SIG-M5 treated with dmso at 0.1 percent for 504 hours (cell line): Measurements from ENCODE around the gene MRPS22.

Experiments
- DNase-seq: peaks from one replicate; lab custom pipeline; 2025; ENCODE audit not compliant: unreplicated experiment; lab: John Stamatoyannopoulos, UW

MRPS22 gene

DNA sequence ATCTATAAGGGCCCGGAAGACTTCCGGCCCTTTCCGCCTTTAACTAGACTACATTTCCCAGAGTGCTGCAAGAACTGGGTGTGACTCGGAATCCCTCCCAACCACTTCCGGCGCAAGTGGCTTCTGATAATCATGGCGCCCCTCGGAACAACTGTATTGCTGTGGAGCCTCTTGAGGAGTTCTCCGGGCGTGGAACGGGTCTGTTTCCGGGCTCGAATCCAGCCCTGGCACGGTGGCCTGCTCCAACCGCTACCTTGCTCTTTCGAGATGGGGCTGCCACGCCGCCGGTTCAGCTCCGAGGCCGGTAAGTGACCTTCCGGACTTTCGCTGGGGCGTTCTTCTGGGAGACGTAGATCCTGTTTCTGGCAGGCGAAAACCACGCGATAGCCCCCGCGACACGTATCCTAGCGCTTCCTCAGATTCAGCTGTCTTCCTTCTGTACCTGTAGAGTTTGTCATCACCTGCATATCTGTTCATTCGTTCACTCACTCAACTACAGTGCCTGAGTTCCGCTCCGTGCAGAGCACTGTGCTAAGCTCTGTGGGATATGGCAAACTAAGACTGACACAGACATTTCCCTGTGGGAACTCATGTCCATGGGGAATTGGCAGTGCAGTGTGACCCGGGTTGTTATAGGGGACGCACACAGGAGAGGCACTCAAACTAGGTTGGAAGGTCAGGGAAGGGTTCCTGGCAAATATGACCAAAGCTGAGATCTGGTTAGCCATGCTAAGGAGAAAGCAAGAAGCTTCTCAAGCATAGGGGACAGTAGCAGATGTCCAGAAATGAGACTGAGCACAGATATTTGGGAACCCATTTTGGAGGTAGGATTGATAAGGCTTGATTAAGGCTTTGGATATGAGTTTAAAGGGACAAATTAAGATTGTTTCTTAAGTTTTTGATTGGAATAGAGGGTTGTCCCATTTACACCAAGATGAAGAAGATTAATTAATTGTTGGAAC is at the start of gene MRPS22:
Gene MRPS22 (plus strand): TSS at position 126 of the 962 bp plus-strand sequence. CDS start 7 bp downstream, at position 133.
- peak; percentile 95 for DNase-seq

DNA sequence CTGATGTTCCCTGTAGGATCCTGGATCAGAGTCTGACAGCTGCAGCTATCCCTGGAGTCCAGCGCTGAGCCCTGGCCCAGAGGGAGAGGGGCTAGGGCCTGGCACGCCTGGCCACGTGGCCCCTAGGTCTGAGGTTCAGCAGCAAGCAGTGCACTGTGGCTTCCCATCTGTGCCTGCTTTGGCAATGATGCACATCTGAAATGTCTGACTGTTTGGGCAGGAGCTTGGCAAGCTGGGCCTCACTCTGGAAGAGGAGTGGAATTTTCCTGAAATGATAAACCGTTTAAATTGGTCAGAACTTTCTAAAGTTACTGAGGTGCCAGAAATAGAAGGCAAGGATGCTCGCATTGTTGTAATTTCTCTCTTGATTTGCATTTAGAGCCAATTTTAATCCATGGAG is 48.8 kb upstream of the MRPS22 start:
- DNase-seq: no peak

DNA sequence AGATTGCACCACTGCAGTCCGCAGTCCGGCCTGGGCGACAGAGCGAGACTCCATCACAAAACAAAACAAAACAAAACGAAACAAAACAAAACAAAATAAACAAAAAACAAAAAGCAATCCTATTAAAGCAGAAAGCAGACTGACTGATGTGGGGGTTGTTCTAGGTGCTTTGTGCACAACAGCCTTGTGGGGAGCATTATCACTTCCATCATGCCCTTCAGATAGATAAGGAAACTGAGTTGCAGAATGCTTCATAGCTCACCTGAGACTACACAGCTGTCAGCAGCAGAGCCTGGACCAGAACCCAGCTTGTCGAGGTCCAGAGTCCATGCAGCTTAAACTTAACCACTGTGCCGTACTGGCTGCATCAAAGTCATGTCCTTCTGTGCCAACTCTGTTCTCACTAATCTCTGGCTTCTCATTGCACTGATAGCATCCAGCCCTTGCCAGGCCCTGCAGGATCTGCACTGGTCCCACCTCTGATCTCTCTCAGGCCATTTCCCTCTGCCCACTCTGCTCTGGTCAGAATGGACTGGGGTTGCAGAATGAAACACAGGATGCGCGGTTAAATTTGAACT is 47.6 kb upstream of the MRPS22 start:
- DNase-seq: no peak

DNA sequence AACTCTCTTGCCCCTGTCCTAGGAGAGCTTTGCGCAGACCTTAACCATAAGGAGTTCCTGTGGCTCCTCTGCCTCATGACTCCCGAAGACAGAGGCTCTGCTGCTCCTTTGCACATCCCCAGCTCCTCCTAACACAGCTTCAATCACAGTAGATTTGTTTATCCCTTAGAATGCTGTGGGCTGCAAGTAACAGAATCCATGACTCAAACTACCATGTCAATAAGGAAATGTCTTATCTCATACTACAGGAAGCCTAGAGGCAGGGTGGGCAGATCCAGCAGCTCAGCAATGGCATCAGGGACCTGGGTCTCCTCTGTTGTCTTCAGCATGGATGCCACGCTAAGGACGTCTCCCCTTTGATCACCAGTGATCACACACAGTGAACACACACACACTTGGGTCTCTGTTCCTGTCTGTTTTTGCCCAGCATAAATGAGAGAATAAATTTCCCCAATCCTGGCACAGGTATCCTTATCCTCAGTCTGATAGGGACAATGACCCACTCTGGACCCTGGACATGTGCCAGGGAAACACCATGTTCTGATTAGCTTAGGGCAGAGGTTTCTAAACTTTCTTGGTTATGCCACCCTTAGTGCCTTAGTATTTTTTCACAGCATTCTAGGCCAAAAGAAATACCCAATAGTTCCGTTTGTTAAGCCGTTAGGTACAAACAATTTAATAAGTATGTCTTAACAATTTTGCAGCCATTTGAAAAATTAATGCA is 46.1 kb upstream of the MRPS22 start:
- DNase-seq: no peak

DNA sequence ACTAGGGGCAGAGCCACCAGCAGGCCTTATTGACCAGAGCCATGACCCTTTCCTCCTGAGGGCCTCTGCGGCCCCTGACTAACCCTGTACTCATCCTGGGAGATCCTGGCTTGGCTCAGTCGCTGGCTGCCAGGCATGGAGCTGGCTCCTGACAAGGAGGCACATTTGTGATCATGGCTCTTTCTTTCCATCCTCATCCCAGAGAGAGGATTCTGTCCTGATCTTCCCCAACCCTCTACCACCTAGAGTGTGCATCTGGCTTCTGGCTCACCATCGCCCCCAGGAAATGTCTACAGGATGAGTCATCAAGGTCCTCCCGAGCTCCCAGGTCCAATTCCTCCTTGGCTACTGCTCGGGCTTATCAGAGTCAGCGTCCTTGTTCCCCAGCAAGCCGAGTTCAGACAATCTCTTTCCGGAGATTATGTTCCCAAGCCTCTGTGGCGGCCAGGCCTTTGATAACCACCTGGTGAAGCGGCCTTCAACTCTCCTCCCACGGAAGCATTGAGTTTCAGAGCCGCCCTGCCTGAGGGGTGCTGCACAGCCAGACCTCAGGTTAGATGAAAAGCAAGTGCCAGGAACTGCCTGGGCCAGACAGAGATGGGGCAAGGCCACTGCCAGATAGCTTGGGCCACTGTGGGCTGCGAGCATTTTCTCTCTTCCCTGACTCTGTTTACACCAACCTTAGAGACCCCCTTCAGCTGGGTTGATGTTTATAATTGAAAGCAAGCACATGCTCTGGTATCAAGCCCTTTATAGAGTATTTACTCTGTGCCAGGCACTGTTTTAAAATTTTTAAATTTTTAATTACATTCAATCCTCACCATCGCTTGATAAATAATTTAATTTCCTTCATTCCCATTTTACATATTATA is 44.3 kb upstream of the MRPS22 start:
- DNase-seq: no peak

DNA sequence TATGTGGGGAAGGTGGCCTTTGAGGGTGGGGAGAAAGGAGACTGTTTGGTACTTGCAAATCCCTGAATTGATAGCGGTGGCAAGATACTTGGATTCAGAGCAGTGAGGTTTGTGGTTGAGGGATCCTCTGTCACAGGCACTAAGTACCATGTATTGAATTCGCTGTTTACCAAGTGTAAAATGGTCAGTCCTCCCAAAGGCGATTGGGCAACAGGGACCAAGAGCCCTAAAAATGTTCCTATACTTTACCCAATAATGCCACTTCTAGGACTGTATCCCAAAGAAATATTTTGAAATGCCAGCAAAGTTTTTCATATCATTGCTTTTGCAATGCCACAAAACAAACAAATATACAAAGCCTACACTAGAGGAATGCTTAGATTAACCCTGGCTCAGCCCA is 43.4 kb upstream of the MRPS22 start:
- no peak for DNase-seq

DNA sequence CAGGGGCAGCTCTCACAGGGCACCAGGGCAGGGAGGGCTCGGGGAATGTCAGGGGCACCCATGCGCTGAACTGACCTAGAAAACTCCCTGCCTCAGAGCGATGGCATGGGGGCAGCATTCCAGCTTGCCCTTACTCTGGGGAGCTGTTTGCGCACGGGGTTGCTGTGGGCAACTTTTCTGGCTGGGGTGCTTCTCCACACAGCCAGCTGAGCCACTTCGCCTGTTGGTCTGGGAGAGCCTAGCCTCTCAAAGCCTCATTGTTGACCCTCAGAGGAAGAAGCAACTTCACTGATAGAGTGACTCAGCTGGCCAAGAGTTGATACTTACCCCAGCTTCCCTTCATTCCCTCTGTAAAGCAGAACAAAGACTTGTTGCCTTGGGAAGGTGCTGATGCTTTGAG is 42.6 kb upstream of the MRPS22 start:
- DNase-seq: no peak

DNA sequence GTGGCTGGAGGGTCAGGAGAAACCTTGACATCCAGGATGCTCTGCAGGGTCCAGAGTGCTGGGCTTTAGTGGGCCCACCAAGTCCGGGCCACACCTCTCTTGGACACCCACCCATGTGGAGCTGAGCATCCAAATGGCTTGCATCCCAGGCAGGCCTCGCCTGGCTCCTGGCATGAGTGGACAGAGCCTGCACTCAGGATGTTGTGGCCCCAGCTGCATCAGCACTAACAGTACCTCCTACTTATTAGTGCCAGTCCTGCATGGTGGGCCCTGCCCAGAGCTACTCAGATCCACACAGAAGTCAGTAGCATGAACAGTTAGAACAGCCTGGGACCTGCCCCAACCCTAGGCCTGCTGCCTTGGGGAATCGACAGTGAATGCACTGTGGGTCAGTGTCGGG is 42.2 kb upstream of the MRPS22 start:
- DNase-seq: no peak

DNA sequence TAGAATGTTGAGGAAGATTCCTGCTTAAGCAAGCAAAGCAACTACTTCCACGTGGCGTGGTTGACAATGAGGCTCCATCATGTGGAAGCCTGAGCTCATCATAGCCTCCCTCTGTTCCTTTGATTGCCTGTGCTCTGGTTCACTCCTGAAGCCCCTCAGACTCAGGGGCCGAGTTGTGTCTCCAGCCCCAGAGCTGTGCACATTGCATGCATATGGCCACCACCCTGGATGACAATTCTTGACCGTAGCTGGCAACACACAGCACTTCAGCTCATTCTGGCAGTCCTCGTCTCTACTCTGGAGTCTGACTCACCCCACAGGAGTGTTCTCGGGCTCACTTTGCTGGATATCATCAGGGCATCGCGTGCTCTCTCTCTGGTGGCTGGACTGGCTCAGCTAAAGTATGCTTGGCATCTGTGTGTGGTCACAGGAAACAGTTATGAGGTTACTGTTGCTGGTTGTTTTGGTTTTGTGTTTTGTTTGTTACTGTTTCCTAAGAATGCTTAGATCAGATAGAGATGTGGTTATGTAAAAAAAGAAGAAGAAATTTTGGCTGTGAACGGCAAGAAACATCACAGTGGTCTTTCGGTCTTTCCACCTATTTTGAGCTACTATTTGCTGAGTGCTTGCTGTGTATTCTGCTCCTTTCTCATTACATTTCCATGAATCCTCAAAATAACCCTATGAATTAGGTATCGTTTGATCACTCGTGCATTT is 41.6 kb upstream of the MRPS22 start:
- DNase-seq: peak; percentile 27

DNA sequence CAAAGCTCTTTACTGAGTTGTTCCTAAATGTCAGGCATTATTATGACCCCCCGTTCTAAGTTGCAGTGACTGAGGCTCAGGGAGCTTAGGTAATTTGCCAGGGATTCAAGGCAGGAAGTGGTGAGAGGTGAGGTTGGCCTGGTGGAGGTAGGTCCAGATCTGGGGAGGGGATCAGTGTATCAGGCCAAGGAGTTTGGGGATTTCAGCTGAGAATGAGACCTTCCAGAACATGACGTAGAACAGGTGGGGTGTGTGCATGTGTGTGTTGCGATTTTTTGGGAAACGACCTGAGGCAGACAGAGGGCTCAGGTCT is 41.1 kb upstream of the MRPS22 start:
- no peak for DNase-seq

DNA sequence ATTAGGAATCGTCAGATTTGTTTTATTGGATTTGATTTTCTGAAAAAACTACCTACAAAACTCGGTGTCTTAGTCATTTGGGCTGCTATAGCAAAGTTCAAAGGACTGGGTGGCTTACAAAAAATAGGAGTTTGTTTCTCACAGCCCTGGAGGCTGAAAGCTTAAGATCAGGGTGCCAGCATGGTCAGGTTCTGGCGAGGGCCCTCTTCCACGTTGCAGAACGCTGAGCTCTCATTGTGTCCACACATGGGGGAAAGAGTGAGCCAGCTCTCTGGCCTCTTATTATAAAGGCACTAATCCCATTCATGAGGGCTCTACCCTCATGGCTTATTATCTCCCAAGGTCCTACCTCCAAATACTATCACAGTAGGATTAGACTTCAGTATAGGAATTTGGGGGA is 40.6 kb upstream of the MRPS22 start:
- DNase-seq: no peak

DNA sequence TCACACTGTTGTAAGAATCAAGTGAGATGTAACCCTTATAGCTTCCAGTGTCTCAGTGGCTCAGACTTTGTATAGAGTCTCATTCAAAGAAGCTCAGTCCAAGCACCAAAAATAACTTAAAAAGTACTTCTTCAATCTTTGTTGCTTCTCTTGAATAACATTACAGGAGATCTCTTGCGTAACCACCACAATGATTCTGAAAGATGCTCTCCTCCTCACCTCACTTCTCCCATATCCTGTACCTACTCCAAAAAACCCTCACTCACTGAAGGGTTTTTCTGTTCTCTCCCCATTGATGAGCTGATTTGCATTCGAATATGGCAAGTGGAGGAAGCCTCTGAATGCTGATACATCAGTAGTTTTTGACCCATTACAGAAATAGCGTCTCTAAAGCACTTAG is 39.4 kb upstream of the MRPS22 start:
- no peak for DNase-seq

DNA sequence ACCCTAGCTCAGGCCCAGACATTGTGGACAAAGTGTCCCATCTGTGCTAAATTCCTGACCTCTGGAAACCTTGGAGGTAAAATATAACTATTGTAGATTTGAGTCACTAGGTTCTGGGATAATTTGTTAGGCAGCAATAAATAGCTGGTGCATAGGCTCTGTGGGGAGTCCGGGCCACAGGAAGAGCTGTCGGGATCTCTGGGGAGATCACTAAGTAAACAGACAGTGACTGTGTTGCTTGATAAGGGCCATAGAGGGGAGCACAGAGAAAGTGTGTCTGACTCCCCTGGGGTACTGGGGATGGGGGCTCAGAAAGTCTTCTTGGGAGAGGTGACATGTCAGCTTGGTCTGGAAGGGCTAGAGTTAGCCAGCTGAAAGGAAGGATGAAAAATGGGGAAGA is 37.7 kb upstream of the MRPS22 start:
- no peak for DNase-seq

DNA sequence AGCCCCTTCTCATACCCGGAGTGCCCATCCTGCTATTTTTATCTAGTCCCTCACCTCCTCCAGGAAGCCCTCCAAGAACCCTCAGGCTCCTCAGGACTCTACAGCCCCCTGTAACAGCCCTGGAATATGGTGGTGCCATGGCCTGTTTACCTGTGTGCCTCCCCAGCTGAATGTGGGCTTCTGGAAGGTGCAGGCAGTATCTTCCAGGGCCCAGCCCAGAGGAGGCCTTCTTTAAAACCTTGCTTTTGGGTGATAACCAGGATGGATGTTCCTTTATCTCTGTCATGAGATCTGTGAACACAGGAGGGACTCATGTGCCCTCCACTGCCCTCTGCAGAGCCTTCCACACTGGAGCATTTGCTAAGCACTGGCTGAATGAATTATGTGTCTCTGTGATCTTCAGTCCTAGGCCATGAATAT is 36.7 kb upstream of the MRPS22 start:
- DNase-seq: no peak

DNA sequence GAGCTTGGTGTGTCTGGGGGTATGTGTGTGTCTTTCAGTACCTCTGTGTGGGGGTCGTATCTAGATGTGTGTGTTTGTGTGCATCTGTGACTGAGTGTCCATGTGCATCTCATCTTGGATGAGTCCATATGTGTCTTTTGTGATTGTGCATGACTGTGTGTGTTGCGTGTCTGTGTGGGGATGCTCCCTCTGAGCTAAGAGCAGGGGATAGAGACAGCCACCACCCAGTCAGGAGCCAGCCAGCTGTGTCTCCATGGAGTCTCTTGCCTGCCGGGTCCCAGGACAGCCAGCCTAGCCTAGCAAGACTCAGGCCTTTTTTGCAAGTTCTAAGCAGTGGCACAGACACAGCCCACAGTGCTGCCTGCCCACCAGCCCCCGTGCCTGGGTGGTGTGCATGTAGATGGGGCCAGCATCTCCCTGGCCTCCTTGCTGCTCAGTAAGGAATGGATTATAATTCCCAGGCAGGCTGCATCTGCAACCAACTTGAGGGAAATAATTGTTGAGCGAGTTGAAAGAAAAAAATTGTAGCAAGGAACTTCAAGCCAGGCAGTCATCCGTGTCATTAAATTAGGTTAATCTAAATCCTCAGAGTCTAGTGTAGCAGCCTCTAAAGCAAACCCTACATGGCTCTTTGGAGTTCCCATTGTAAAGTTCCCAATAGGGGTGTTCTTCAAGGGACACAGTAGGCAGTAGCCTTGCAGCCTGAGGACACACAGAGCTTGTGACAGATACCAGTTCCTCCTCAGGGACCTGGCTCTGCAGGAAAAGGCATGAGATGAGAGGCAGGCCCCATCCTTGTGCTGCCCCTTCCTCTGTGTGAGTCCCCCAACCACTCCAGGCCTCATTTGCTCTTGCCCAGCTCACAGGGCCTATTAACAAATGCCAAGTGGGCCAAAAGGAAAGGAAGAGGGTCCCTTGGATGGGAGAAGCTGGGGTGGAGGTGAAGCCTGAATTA is 35.9 kb upstream of the MRPS22 start:
- no peak for DNase-seq

DNA sequence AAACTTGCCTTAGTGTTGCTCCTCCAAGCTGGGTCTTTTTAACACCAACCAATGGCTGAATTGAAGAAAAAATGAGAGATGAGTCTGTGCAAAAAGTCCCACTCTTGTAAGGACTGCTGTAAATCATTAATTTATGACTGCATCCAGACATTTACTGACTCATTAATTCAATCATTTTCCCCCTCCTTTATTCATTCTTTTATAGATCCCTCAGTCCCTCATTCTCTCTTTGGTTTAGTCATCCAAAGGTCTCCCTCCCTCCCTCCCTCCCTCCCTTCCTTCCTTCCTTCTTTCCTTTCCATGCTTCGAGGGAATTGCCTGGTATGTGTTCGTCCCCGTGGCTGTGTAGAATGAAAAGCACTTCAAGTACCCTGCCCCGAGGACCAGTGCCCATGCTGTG is 35.3 kb upstream of the MRPS22 start:
- no peak for DNase-seq

DNA sequence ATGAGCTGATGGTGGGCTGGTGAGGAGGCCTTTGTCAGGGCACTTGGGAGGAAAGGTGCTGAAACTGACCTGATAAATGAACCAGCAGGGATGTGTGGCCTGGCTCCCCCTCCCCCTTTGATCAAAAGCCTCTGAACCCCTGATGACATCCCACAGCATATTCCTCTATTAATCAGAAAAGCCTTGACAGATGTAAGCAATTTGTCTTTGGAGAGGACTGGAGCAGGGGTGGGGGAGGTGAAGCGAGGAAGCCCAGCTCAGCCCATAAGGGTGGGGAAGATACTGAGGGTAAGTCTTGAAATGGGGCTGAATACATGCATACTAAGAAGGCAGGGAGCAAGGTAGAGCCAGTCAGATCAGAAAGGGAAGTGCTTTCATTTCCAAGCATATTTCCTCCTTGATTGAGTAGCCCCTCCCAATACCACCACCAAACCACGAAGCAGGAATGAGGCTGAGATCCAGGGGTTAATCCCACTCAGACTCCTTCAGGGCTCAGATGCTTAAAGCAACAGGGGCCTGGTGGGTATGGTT is 34.7 kb upstream of the MRPS22 start:
- no peak for DNase-seq

DNA sequence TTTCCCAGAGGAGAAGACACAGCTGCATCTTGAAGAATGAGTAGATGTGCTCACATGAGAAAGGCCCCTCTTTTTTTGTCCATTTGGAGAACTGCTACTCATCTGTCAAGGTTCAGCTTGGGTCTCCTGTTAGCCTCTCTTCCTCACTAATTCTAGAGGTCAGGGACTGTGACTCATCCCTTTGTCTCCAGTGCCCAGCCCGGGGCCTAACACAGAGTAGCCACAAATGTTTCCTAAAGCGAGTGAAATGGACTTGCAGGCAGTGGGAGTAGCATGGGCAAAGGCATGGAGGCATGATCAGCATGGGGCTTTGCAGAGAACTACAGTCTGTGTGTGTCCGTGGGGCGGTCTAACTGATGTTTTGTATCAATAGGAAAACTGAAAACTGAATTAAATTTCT is 33.9 kb upstream of the MRPS22 start:
- DNase-seq: no peak

DNA sequence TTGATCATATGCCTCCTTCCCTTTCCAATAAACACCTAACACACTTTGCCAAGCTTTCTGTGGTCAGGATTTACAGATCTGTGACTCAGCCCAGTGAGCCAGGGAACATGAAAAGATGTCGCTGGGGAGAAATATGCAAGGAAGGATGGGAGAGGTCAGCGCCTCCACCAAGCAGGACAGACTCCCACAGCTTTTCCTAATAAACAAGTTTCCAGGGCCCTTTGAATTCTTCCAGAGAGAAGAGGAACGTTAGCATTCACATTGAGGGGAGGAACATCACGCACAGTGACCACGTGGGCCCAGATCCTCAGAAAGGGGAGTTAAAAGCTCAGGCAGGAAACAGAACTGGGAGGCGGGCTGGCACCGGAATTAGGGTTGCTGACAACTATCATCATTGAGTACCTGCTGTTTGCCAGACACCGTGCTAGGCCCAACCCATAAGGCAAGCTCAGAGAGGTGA is 33.3 kb upstream of the MRPS22 start:
- DNase-seq: no peak
